IMR-90 (cell line): ENCODE results near the gene ACAA2. TPM values are rescaled to one million over a fixed set of nuclear protein-coding genes. Genes with fewer than 3 reads are reported as not detected.

Source experiments
- ATAC-seq: fragments of 200-7000 bp; cut with Tn5 transposase; 2 replicates; pipeline ENCODE4 v1.9.1; 2020; ENCODE audit warnings: low read depth, mild to moderate bottlenecking, moderate library complexity
- BruUV-seq: library from RNA; stranded (reverse); fragments of 400-500 nt; replicated peaks from 2 replicates; lab custom pipeline; 2021; lab: Mats Ljungman, UMichigan
- CTCF ChIA-PET: fragments of 300-600 bp; formaldehyde crosslinking; extraction: SDS; loops from one replicate; lab custom pipeline; 2021; ENCODE audit warnings: antibody characterized with exemption; lab: Yijun Ruan, JAX
- POLR2A ChIA-PET: fragments of 300-600 bp; sonication (Branson Sonifier 250); formaldehyde crosslinking; loops from one replicate; lab custom pipeline; 2022; ENCODE audit warnings: antibody characterized with exemption; ENCODE audit not compliant: unreplicated experiment; lab: Charles Lee
- DNase-seq: peaks from one replicate; pipeline ENCODE4 v3.0.0; 2013
- H2AFZ ChIP-seq: replicated peaks from 2 replicates; pipeline ENCODE3; 2013; ENCODE audit warnings: low read length, mild to moderate bottlenecking; ENCODE audit not compliant: poor library complexity
- H2AK5ac ChIP-seq: 2 replicates; pipeline ENCODE4 v1.6.1; 2013; ENCODE audit warnings: low read depth, low read length, inconsistent platforms
- H2AK9ac ChIP-seq: replicated peaks from 2 replicates; pipeline ENCODE3; 2013; ENCODE audit warnings: mild to moderate bottlenecking, low read depth, low read length, moderate library complexity; ENCODE audit not compliant: poor library complexity
- H2BK120ac ChIP-seq: 2 replicates; pipeline ENCODE4 v1.6.1; 2013; ENCODE audit warnings: low read depth, low read length, inconsistent platforms
- H2BK15ac ChIP-seq: 3 replicates; pipeline ENCODE4 v1.6.1; 2013; ENCODE audit warnings: low read depth, low read length, inconsistent platforms
- H2BK20ac ChIP-seq: 2 replicates; pipeline ENCODE4 v1.6.1; 2013; ENCODE audit warnings: low read depth, mild to moderate bottlenecking, inconsistent platforms, low read length, moderate library complexity
- H2BK5ac ChIP-seq: 2 replicates; pipeline ENCODE4 v1.6.1; 2013; ENCODE audit warnings: mild to moderate bottlenecking, low read depth, low read length, inconsistent platforms; ENCODE audit not compliant: poor library complexity, severe bottlenecking
- H3K14ac ChIP-seq: replicated peaks from 2 replicates; pipeline ENCODE4 v1.6.1; 2013; ENCODE audit warnings: low read depth, low read length, inconsistent platforms
- H3K18ac ChIP-seq: 2 replicates; pipeline ENCODE4 v1.6.1; 2013; ENCODE audit warnings: low read depth, low read length, control low read depth
- H3K23ac ChIP-seq: 2 replicates; pipeline ENCODE4 v1.6.1; 2013; ENCODE audit warnings: low read depth, low read length, inconsistent platforms
- H3K27ac ChIP-seq: 2 replicates; pipeline ENCODE4 v1.5.1; 2013; ENCODE audit warnings: mild to moderate bottlenecking, control low read depth, low read length; ENCODE audit not compliant: insufficient read depth
- H3K27me3 ChIP-seq: 2 replicates; pipeline ENCODE4 v1.6.1; 2013; ENCODE audit warnings: low read length; ENCODE audit not compliant: control insufficient read depth, insufficient read depth
- H3K36me3 ChIP-seq: 2 replicates; pipeline ENCODE4 v1.6.1; 2013; ENCODE audit warnings: low read length, mixed read lengths; ENCODE audit not compliant: control insufficient read depth, insufficient read depth
- H3K4ac ChIP-seq: 2 replicates; pipeline ENCODE4 v1.6.1; 2013; ENCODE audit warnings: low read depth, low read length, inconsistent platforms
- H3K4me1 ChIP-seq: 2 replicates; pipeline ENCODE4 v1.6.1; 2013; ENCODE audit warnings: low read length, mixed read lengths; ENCODE audit not compliant: control insufficient read depth, insufficient read depth
- H3K4me2 ChIP-seq: 2 replicates; pipeline ENCODE4 v1.6.1; 2013; ENCODE audit warnings: low read depth, mild to moderate bottlenecking, control low read depth, low read length, moderate library complexity
- H3K4me3 ChIP-seq: 2 replicates; pipeline ENCODE4 v1.5.1; 2013; ENCODE audit warnings: low read depth, mild to moderate bottlenecking, control low read depth, low read length, moderate library complexity; ENCODE audit not compliant: insufficient read depth
- H3K56ac ChIP-seq: 2 replicates; pipeline ENCODE4 v1.6.1; 2013; ENCODE audit warnings: low read length, inconsistent platforms; ENCODE audit not compliant: insufficient read depth; ENCODE audit errors: extremely low read depth
- H3K79me1 ChIP-seq, 2 experiments: 2 replicates each; pipeline ENCODE4 v1.6.1; 2013; ENCODE audit warnings: low read length in 2 of 2, inconsistent platforms in 1 of 2, low read depth in 1 of 2
- H3K9ac ChIP-seq: 2 replicates; pipeline ENCODE4 v1.6.1; 2013; ENCODE audit warnings: low read depth, low read length, control low read depth
- H3K9me1 ChIP-seq: 2 replicates; pipeline ENCODE4 v1.6.1; 2013; ENCODE audit warnings: low read length, inconsistent platforms; ENCODE audit not compliant: insufficient read depth
- H3K9me3 ChIP-seq: 2 replicates; pipeline ENCODE4 v1.6.1; 2013; ENCODE audit warnings: low read length; ENCODE audit not compliant: control insufficient read depth, insufficient read depth
- H4K20me1 ChIP-seq: 2 replicates; pipeline ENCODE4 v1.6.1; 2013; ENCODE audit warnings: low read length, inconsistent platforms; ENCODE audit not compliant: insufficient read depth
- H4K5ac ChIP-seq: 2 replicates; pipeline ENCODE4 v1.6.1; 2013; ENCODE audit warnings: mild to moderate bottlenecking, low read depth, low read length, control low read depth
- H4K8ac ChIP-seq, 2 experiments: 2 replicates each; pipeline ENCODE4 v1.6.1; 2013; ENCODE audit warnings: low read depth in 2 of 2, low read length in 2 of 2, control low read depth in 1 of 2, inconsistent platforms in 1 of 2
- H4K91ac ChIP-seq: 2 replicates; pipeline ENCODE4 v1.6.1; 2013; ENCODE audit warnings: low read depth, low read length, inconsistent platforms; ENCODE audit not compliant: insufficient read depth
- CEBPB ChIP-seq: IDR thresholded peaks from 2 replicates; pipeline ENCODE4 v1.6.1; 2012; ENCODE audit warnings: low read depth, low read length, improper control_type of control experiment
- MAFK ChIP-seq: IDR thresholded peaks from 2 replicates; pipeline ENCODE4 v1.6.1; 2012; ENCODE audit warnings: low read depth, low read length, improper control_type of control experiment
- RCOR1 ChIP-seq: IDR thresholded peaks from 2 replicates; pipeline ENCODE4 v1.6.1; 2012; ENCODE audit warnings: mild to moderate bottlenecking, low read length, improper control_type of control experiment; ENCODE audit not compliant: insufficient replicate concordance
- WGBS, 2 experiments: methylation state at CpG; one replicate each; pipeline versions ENCODE4 v1.1.5 to v1.1.7; 2013; ENCODE audit warnings: missing lambda C conversion rate in 2 of 2; ENCODE audit not compliant: insufficient read length in 1 of 2; ENCODE audit errors: extremely low coverage in 2 of 2; 5-methylcytosine and 5-hydroxymethylcytosine counted together
- dilution Hi-C: fragments of 300-500 bp; cut with HindIII; formaldehyde crosslinking; loops from one replicate; pipeline ENCODE4 v1.14.3; 2018; ENCODE audit warnings: low sequenced_read_pairs; ENCODE audit not compliant: unreplicated experiment
- in situ Hi-C: fragments of 300-500 bp; cut with MboI; formaldehyde crosslinking; loops from 3 replicates; pipeline ENCODE4 v1.14.3; 2019; ENCODE audit warnings: low sequenced_read_pairs, inconsistent platforms, mixed read lengths
- intact Hi-C: fragments of 100-400 bp; cut with micrococcal nuclease; formaldehyde crosslinking; loops from 2 replicates; pipeline ENCODE4 v1.10.0; 2022
- polyA plus RNA-seq, 3 experiments: library from polyadenylated mRNA; depleted of rRNA; stranded (reverse); fragments of >200 nt; gene quantifications; 2 replicates each; pipeline ENCODE4 v1.2.3, GENCODE V29; 2012; ENCODE audit warnings: low replicate concordance in 1 of 3
- total RNA-seq: library from RNA; depleted of rRNA; stranded (reverse); fragments of >200 nt; gene quantifications from 2 replicates; pipeline ENCODE4 v1.2.3, GENCODE V29; 2012

The ACAA2 gene
- total and polyA plus RNA-seq, 2 of the 4 experiments (the other 2 are of a cell fraction): 24.4 to 61.5 TPM

GRCh38 chr18:49839012-49839411 is 25.7 kb upstream of the ACAA2 start:
- POLR2A ChIA-PET: no interaction called here

More at GRCh38 chr18:49839012-49839411, 25.7 kb upstream of the ACAA2 start:
- H4K20me1 ChIP-seq: no peaks in the 10 kb centered on the region
- no peak overlapping the region for H4K5ac ChIP-seq
- no peaks in the 10 kb centered on the region for H3K27me3 ChIP-seq
- no peak overlapping the region for H3K56ac ChIP-seq
- no peak overlapping the region for H3K23ac ChIP-seq
- 25% methylated on average over 4 of the region's 8 CpGs; no CpG with 5 or more reads in 1 of the 2 experiments for WGBS, 2 experiments
- H2BK20ac ChIP-seq: no peak overlapping the region
- no peaks in the 10 kb centered on the region for H3K9me3 ChIP-seq
- peak overlapping the region; percentile 29 for H2AFZ ChIP-seq
- peaks cover 10% of the 10 kb centered on the region; the same call in 1 of the 2 replicates for H3K9me1 ChIP-seq
- H2BK5ac ChIP-seq: no peak overlapping the region
- H4K91ac ChIP-seq: no peak overlapping the region
- peak; percentile 75 for DNase-seq
- dilution Hi-C loops (no loop called here), in situ Hi-C loops (no loop called here), intact Hi-C loops (no loop called here)
- peak overlapping the region in 1 of 2 experiments; percentile 6; a peak in 1 of 4 replicates for H4K8ac ChIP-seq
- peaks cover 8% of the 10 kb centered on the region for H3K4me1 ChIP-seq
- CTCF ChIA-PET: no interaction called here
- no TSS peak for BruUV-seq
- H3K27ac ChIP-seq: no peak overlapping the region
- peak overlapping the region; percentile 76 for H2AK5ac ChIP-seq
- 0 out of 4 replicates have a peak, but pooled peaks cover 0 to 2% of the 10 kb centered on the region in 2 experiments for H3K79me1 ChIP-seq
- no peak overlapping the region for H3K4me2 ChIP-seq
- H2BK15ac ChIP-seq: no peak overlapping the region
- no peak overlapping the region for H3K18ac ChIP-seq
- no peak overlapping the region for H3K9ac ChIP-seq
- H3K36me3 ChIP-seq: no peaks in the 10 kb centered on the region
- peak overlapping the region; percentile 29 for H2AK9ac ChIP-seq
- no peak overlapping the region for H3K4me3 ChIP-seq
- peak; percentile 66 for ATAC-seq
- no peak overlapping the region for H2BK120ac ChIP-seq
- peak overlapping the region; percentile 45; the same call in 1 of the 2 replicates for H3K4ac ChIP-seq
- H3K14ac ChIP-seq: no peak overlapping the region
- no peak for TF ChIP-seq CEBPB
- peak; percentile 35 for TF ChIP-seq RCOR1
- TF ChIP-seq MAFK: no peak
